DMS53 treated with DMSO at 0.1 percent for 48 hours (cell line): ENCODE results near the gene COPB2.

Experiments
- DNase-seq: peaks from one replicate; lab custom pipeline; 2025; ENCODE audit not compliant: unreplicated experiment; lab: John Stamatoyannopoulos, UW

The COPB2 gene

GRCh38 chr3:139309880-139310279 is 79.6 kb downstream of the COPB2 start:
- DNase-seq = no peak

- no peak for DNase-seq
Measured at GRCh38 chr3:139309061-139309591, 80.3 kb downstream of the COPB2 start.

GRCh38 chr3:139308560-139308959 is 80.9 kb downstream of the COPB2 start:
- no peak for DNase-seq

- no peak for DNase-seq
Measured at GRCh38 chr3:139307601-139308555, 81.6 kb downstream of the COPB2 start.
